Smooth muscle cell (in vitro differentiated cells): ENCODE data around the gene ATP6V1G2. TPM values are rescaled to one million over a fixed set of nuclear protein-coding genes. Genes with fewer than 3 reads are reported as not detected.

Source experiments
- DNase-seq: peaks from one replicate; lab custom pipeline; 2025; ENCODE audit not compliant: unreplicated experiment; lab: John Stamatoyannopoulos, UW
- H2AFZ ChIP-seq: fragments of 200-600 bp; sonication (generic); 2 replicates; pipeline ENCODE4 v1.6.0; 2016; ENCODE audit warnings: antibody characterized with exemption, low read depth, mild to moderate bottlenecking
- H3F3A ChIP-seq: fragments of 200-600 bp; sonication (generic); 2 replicates; pipeline ENCODE4 v1.6.0; 2017; ENCODE audit warnings: antibody characterized with exemption, low read depth
- H3K27ac ChIP-seq: fragments of 200-600 bp; sonication (generic); 2 replicates; pipeline ENCODE4 v1.5.1; 2016; ENCODE audit warnings: low read depth, mild to moderate bottlenecking
- H3K27me3 ChIP-seq: fragments of 200-600 bp; sonication (generic); 2 replicates; pipeline ENCODE4 v1.6.1; 2016; ENCODE audit warnings: low read depth, mild to moderate bottlenecking
- H3K36me3 ChIP-seq: fragments of 200-600 bp; sonication (generic); 2 replicates; pipeline ENCODE4 v1.5.1; 2016; ENCODE audit warnings: low read depth
- H3K4me1 ChIP-seq: fragments of 200-600 bp; sonication (generic); 2 replicates; pipeline ENCODE4 v1.5.1; 2016; ENCODE audit warnings: low read depth
- H3K4me2 ChIP-seq: fragments of 200-600 bp; sonication (generic); 2 replicates; pipeline ENCODE4 v1.6.0; 2016; ENCODE audit warnings: mild to moderate bottlenecking
- H3K4me3 ChIP-seq: fragments of 200-600 bp; sonication (generic); 2 replicates; pipeline ENCODE4 v1.5.1; 2016; ENCODE audit warnings: mild to moderate bottlenecking
- H3K79me2 ChIP-seq: fragments of 200-600 bp; sonication (generic); 2 replicates; pipeline ENCODE4 v1.6.0; 2016; ENCODE audit warnings: low read depth, mild to moderate bottlenecking
- H3K9ac ChIP-seq: fragments of 200-600 bp; sonication (generic); 2 replicates; pipeline ENCODE4 v1.6.0; 2016; ENCODE audit warnings: low read depth
- H3K9me3 ChIP-seq: fragments of 200-600 bp; sonication (generic); replicated peaks from 2 replicates; pipeline ENCODE4 v1.5.1; 2016; ENCODE audit warnings: low read depth
- H4K20me1 ChIP-seq: fragments of 200-600 bp; sonication (generic); 2 replicates; pipeline ENCODE4 v1.6.0; 2016; ENCODE audit warnings: low read depth
- WGBS: methylation state at CpG from one replicate; pipeline ENCODE4 v1.1.7; 2016; ENCODE audit warnings: low lambda C conversion rate; 5-methylcytosine and 5-hydroxymethylcytosine counted together
- polyA plus RNA-seq: library from polyadenylated mRNA; unstranded; fragments of >200 nt; fragmentation: Nextera tagmentation; extraction: Ambion mirVana; gene quantifications from 2 replicates; pipeline ENCODE4 v1.2.1, GENCODE V29; 2016
- total RNA-seq: library from RNA; depleted of rRNA; stranded (reverse); fragments of >200 nt; gene quantifications from 2 replicates; pipeline ENCODE4 v1.2.3, GENCODE V29; 2014
- TF ChIP-seq, protein P1 (sequence below): fragments of 200-600 bp; sonication (generic); IDR thresholded peaks from 2 replicates; pipeline ENCODE4 v1.5.1; 2017; ENCODE audit warnings: borderline replicate concordance, mild to moderate bottlenecking, antibody characterized with exemption; ENCODE audit not compliant: insufficient read depth, poor library complexity, severe bottlenecking

Gene ATP6V1G2
- total and polyA plus RNA-seq, 2 experiments from 2014 or later: 1.0 to 2.4 TPM

DNA sequence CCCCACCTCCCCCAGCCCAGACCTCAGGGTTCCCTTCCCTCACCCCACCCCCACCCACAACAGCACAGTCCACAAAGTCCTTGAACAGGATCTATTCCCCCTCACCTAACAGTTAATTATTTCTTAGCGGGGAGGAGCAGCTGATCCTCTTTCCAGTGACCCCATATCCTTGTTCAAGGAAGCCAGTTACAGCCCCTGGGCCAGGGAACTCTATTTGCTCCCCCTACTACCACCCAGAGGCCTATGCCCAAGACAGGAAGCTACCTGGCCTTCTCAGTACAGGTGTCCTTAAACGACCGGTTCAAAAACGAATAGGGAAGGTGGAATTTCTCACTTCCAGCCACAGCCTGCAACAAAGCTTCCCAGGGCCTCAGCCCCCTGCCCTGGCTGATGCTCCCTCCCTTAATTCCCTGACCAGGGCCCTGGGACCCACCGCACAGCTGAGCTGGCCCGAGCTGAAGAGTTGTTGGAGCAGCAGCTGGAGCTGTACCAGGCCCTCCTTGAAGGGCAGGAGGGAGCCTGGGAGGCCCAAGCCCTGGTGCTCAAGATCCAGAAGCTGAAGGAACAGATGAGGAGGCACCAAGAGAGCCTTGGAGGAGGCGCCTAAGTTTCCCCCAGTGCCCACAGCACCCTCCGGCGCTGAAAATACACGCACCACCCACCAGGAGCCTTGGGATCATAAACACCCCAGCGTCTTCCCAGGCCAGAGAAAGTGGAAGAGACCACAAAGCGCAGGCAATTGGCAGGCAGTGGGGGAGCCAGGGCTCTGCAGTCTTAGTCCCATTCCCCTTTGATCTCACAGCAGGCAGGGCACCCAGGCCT, 16.9 kb downstream of the ATP6V1G2 start:
- no peak for DNase-seq
- Histone ChIP-seq H2AFZ (no peak overlapping the region), H3K27me3 (no peaks in the 10 kb centered on the region), H3K79me2 (no peaks in the 10 kb centered on the region), H4K20me1 (peaks cover 53% of the 10 kb centered on the region), H3K9ac (no peak overlapping the region), H3F3A (peaks cover 29% of the 10 kb centered on the region), H3K27ac (no peak overlapping the region), H3K4me2 (no peak overlapping the region), H3K4me3 (no peak overlapping the region), H3K36me3 (peaks cover 15% of the 10 kb centered on the region), H3K4me1 (no peaks in the 10 kb centered on the region), H3K9me3 (no peaks in the 10 kb centered on the region)
- TF ChIP-seq, protein P1, sequence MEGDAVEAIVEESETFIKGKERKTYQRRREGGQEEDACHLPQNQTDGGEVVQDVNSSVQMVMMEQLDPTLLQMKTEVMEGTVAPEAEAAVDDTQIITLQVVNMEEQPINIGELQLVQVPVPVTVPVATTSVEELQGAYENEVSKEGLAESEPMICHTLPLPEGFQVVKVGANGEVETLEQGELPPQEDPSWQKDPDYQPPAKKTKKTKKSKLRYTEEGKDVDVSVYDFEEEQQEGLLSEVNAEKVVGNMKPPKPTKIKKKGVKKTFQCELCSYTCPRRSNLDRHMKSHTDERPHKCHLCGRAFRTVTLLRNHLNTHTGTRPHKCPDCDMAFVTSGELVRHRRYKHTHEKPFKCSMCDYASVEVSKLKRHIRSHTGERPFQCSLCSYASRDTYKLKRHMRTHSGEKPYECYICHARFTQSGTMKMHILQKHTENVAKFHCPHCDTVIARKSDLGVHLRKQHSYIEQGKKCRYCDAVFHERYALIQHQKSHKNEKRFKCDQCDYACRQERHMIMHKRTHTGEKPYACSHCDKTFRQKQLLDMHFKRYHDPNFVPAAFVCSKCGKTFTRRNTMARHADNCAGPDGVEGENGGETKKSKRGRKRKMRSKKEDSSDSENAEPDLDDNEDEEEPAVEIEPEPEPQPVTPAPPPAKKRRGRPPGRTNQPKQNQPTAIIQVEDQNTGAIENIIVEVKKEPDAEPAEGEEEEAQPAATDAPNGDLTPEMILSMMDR: no peak
- 65% methylated on average over 12 of the region's 12 CpGs for WGBS

DNA sequence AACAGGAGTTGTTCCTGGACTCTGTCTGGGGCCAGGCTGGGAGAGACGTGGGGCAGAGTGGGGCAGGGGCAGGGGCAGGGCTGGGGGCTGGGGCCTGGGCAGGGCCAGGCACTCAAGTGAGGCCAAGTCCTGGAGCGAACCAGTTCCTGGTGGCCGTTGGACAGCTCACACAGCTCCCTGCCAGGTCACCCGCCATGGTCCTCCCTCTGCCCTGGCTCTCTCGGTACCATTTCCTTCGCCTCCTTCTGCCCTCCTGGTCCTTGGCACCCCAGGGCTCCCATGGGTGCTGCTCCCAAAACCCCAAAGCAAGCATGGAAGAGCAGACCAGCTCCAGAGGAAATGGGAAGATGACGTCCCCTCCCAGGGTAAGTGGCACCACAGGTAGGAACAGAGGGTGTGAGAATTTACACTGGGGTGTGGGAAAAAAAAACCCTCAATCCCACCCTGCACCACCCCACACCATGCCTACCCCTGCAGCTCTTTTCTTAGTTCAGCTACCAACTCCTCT, 17.5 kb downstream of the ATP6V1G2 start, which contains the start of gene MCCD1:
Gene MCCD1 (plus strand): TSS at position 142 of the 508 bp plus-strand sequence. CDS start 53 bp downstream, at position 195.
- TF ChIP-seq, protein P1: no peak
- H4K20me1 ChIP-seq: peaks cover 46% of the 10 kb centered on the region
- H3K79me2 ChIP-seq: no peaks in the 10 kb centered on the region
- H3K36me3 ChIP-seq: peaks cover 11% of the 10 kb centered on the region
- no peaks in the 10 kb centered on the region for H3K27me3 ChIP-seq
- WGBS: 86% methylated on average over 7 of the region's 7 CpGs
- no peak within 1 kb of the TSS for H3K4me2 ChIP-seq
- peaks cover 23% of the 10 kb centered on the region for H3F3A ChIP-seq
- no peak within 1 kb of the TSS for H3K27ac ChIP-seq
- H3K9me3 ChIP-seq: no peaks in the 10 kb centered on the region
- H3K4me1 ChIP-seq: no peaks in the 10 kb centered on the region
- H2AFZ ChIP-seq: no peak within 1 kb of the TSS
- no peak within 1 kb of the TSS for H3K4me3 ChIP-seq
- DNase-seq: no peak
- H3K9ac ChIP-seq: no peak within 1 kb of the TSS

DNA sequence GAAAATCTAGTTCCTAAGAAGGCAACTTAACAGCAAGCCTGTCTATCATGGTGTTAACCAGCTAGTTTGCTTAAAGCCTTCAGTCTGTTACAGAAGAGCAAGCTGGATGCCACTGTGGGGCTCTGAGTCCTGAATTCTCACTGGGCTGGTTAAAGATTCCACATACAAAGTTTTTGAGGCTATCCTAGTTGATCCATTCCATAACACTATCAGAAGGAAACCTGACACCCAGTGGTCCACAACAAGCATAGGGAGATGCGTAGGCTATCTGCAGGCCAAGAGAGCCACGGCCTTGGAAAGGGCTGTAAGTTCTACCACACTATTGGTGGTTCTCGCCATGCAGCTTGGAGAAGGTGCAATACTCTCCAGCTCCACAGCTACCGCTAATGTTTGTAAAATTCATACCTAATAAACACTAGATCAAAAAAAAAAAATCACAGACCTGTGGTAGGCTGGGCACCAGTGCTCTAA, 18.1 kb downstream of the ATP6V1G2 start:
- Histone ChIP-seq H3F3A (peaks cover 19% of the 10 kb centered on the region), H3K27me3 (no peaks in the 10 kb centered on the region), H3K27ac (no peak overlapping the region), H3K36me3 (peaks cover 9% of the 10 kb centered on the region), H3K79me2 (no peaks in the 10 kb centered on the region), H3K4me1 (no peaks in the 10 kb centered on the region), H3K4me3 (no peak overlapping the region), H3K9me3 (no peaks in the 10 kb centered on the region), H4K20me1 (peaks cover 41% of the 10 kb centered on the region), H2AFZ (no peak overlapping the region), H3K4me2 (no peak overlapping the region), H3K9ac (no peak overlapping the region)
- TF ChIP-seq, protein P1: no peak
- 94% methylated on average over 4 of the region's 4 CpGs for WGBS
- no peak for DNase-seq
